OCI-LY7 (cell line): Measurements from ENCODE around the gene CSTF1. TPM values are rescaled to one million over a fixed set of nuclear protein-coding genes. Genes with fewer than 3 reads are reported as not detected.

Experiments used
- BruUV-seq: library from RNA; stranded (reverse); fragments of 400-500 nt; replicated peaks from 2 replicates; lab custom pipeline; 2021; lab: Mats Ljungman, UMichigan
- CTCF ChIA-PET: fragments of 300-600 bp; sonication (Branson Sonifier 250); formaldehyde crosslinking; loops from one replicate; lab custom pipeline; 2022; ENCODE audit warnings: antibody characterized with exemption; ENCODE audit not compliant: unreplicated experiment; lab: Charles Lee
- POLR2A ChIA-PET: fragments of 300-600 bp; sonication (Branson Sonifier 250); formaldehyde crosslinking; loops from one replicate; lab custom pipeline; 2022; ENCODE audit warnings: antibody characterized with exemption; lab: Charles Lee
- DNase-seq: peaks from one replicate; pipeline ENCODE4 v3.0.0-alpha.2; 2015; ENCODE audit warnings: low spot score
- H2AFZ ChIP-seq: fragments of 200-600 bp; sonication (generic), shearing (Covaris generic); 2 replicates; pipeline ENCODE4 v1.6.1; 2014; ENCODE audit warnings: mild to moderate bottlenecking, antibody characterized with exemption, low read length, moderate library complexity
- H3K27ac ChIP-seq: fragments of 200-600 bp; sonication (generic); 2 replicates; pipeline ENCODE4 v1.5.1; 2014; ENCODE audit warnings: mixed run types, low read depth, mild to moderate bottlenecking, moderate library complexity, low read length, inconsistent platforms; ENCODE audit not compliant: poor library complexity, severe bottlenecking
- H3K36me3 ChIP-seq: fragments of 200-600 bp; sonication (generic); 2 replicates; pipeline ENCODE4 v1.6.1; 2014; ENCODE audit warnings: mild to moderate bottlenecking, antibody characterized with exemption, low read length, moderate library complexity, mixed read lengths; ENCODE audit not compliant: insufficient read depth
- H3K4me1 ChIP-seq: fragments of 200-600 bp; sonication (generic); 2 replicates; pipeline ENCODE4 v1.5.1; 2014; ENCODE audit warnings: mild to moderate bottlenecking, low read length; ENCODE audit not compliant: insufficient read depth, poor library complexity, severe bottlenecking
- H3K4me2 ChIP-seq: fragments of 200-600 bp; sonication (generic); 2 replicates; pipeline ENCODE4 v1.6.1; 2014; ENCODE audit warnings: mild to moderate bottlenecking, low read length
- H3K4me3 ChIP-seq: fragments of 200-600 bp; sonication (generic); 2 replicates; pipeline ENCODE4 v1.5.1; 2014; ENCODE audit warnings: mild to moderate bottlenecking, low read depth, low read length; ENCODE audit not compliant: poor library complexity, severe bottlenecking
- H3K79me2 ChIP-seq: fragments of 200-600 bp; sonication (generic); 2 replicates; pipeline ENCODE4 v1.6.1; 2016; ENCODE audit warnings: low read depth, mild to moderate bottlenecking, low read length, moderate library complexity, mixed read lengths; ENCODE audit not compliant: insufficient read depth
- H3K9me2 ChIP-seq: fragments of 200-600 bp; sonication (generic); 2 replicates; pipeline ENCODE4 v1.6.1; 2016; ENCODE audit warnings: mild to moderate bottlenecking, low read length, mixed read lengths; ENCODE audit not compliant: insufficient read depth
- H3K9me3 ChIP-seq: fragments of 200-600 bp; sonication (generic); 2 replicates; pipeline ENCODE4 v1.6.1; 2014; ENCODE audit warnings: mild to moderate bottlenecking, mixed run types, low read length, mixed read lengths
- H4K20me1 ChIP-seq: fragments of 200-600 bp; sonication (generic); 2 replicates; pipeline ENCODE4 v1.6.1; 2014; ENCODE audit warnings: mild to moderate bottlenecking, antibody characterized with exemption, low read length, moderate library complexity, mixed read lengths; ENCODE audit not compliant: insufficient read depth
- CTCF ChIP-seq: fragments of 200-600 bp; sonication (generic); conservative IDR thresholded peaks from 2 replicates; pipeline ENCODE4 v1.5.1; 2014; ENCODE audit warnings: mild to moderate bottlenecking, antibody characterized with exemption, low read length, moderate library complexity, mixed read lengths
- EZH2phosphoT487 ChIP-seq: fragments of 200-600 bp; sonication (generic); IDR thresholded peaks from 2 replicates; pipeline ENCODE4 v1.6.1; 2018; ENCODE audit warnings: low read depth, borderline replicate concordance, mild to moderate bottlenecking, mixed run types, antibody characterized with exemption, low read length, moderate library complexity, mixed read lengths
- intact Hi-C: fragments of 100-400 bp; cut with micrococcal nuclease; formaldehyde crosslinking; loops from one replicate; pipeline ENCODE4 v1.10.0; 2022; ENCODE audit not compliant: unreplicated experiment
- total RNA-seq, 2 experiments: library from RNA; depleted of rRNA in 1 of 2; stranded (reverse); fragments of >200 nt in 1 of 2; shearing (Covaris generic) in 1 of 2; gene quantifications; 2 replicates each; pipeline ENCODE4 v1.2.3, GENCODE V29; 2014 to 2022

CSTF1 gene
- total RNA-seq, 2 experiments from 2014 or later: 52.1 to 56.0 TPM

GRCh38 chr20:56418385-56418861, 26.0 kb downstream of the CSTF1 start:
- BruUV-seq: no TSS peak
- ChIA-PET CTCF (no interaction called here), POLR2A (interaction anchor here (1.0 kb wide), 1 partner anchor 14 kb away, joined by 3 read pairs; no protein-coding TSS in a partner anchor)
- intact Hi-C loops: no loop called here
- Histone ChIP-seq H3K4me3 (no peak overlapping the region), H2AFZ (no peak overlapping the region), H3K9me3 (no peaks in the 10 kb centered on the region), H3K79me2 (no peaks in the 10 kb centered on the region), H4K20me1 (no peaks in the 10 kb centered on the region), H3K4me2 (no peak overlapping the region), H3K9me2 (no peaks in the 10 kb centered on the region), H3K27ac (no peak overlapping the region), H3K4me1 (no peaks in the 10 kb centered on the region), H3K36me3 (peaks cover 3% of the 10 kb centered on the region; the same call in 1 of the 2 replicates)
- no peak for TF ChIP-seq CTCF
- TF ChIP-seq EZH2phosphoT487: no peak
- no peak for DNase-seq

GRCh38 chr20:56420028-56420427, 27.6 kb downstream of the CSTF1 start:
- CTCF ChIA-PET: no interaction called here
- intact Hi-C loops: no loop called here
- POLR2A ChIA-PET: interaction anchor here (0.6 kb wide), 1 partner anchor 9 kb away, joined by 3 read pairs; no protein-coding TSS in a partner anchor

More at GRCh38 chr20:56420028-56420427, 27.6 kb downstream of the CSTF1 start:
- Histone ChIP-seq H3K4me1 (no peaks in the 10 kb centered on the region), H3K36me3 (no peaks in the 10 kb centered on the region), H3K4me2 (no peak overlapping the region), H3K4me3 (no peak overlapping the region), H4K20me1 (no peaks in the 10 kb centered on the region), H2AFZ (no peak overlapping the region), H3K27ac (no peak overlapping the region), H3K79me2 (no peaks in the 10 kb centered on the region), H3K9me2 (no peaks in the 10 kb centered on the region), H3K9me3 (no peaks in the 10 kb centered on the region)
- BruUV-seq: no TSS peak
- TF ChIP-seq CTCF (no peak), EZH2phosphoT487 (no peak)
- no peak for DNase-seq
